Keratinocyte (primary cell): ENCODE measurements around the gene TXNL4B.

Experiments used
- CTCF ChIP-seq, 3 experiments: IDR thresholded peaks in 1 of 3; conservative IDR thresholded peaks in 1 of 3; optimal IDR thresholded peaks in 1 of 3; 2 replicates in 2 of 3; 3 replicates in 1 of 3; pipeline versions ENCODE3 to v1.5.1; 2011; ENCODE audit warnings: low read length in 3 of 3, mild to moderate bottlenecking in 3 of 3, moderate library complexity in 2 of 3, control low read depth in 1 of 3, inconsistent platforms in 1 of 3; ENCODE audit not compliant: insufficient read depth in 2 of 3; ENCODE audit errors: extremely low read depth in 1 of 3
- EZH2 ChIP-seq: IDR thresholded peaks from one replicate; pipeline ENCODE4 v1.6.1; 2012; ENCODE audit warnings: inconsistent platforms, mild to moderate bottlenecking, low read length, moderate library complexity

DNA sequence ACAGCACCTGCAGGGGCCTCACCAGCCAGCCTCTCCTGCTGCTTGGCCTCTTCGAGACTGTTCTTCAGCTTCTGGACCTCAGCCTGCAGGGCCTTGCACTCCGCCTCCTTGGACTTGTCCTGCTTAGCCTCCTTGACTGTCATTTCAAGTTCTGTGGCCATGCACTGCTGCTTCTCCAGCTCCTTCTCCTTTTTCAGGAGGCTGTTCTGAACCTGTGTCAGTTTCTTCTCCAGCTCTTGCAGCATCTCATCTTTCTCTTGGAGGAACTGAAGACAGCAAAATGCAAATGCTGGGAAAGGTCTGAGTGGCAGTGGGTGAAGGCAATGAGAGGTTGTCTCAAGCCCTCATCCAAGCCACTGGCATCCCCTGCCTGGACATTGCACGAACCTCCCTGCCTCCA, 39.3 kb upstream of the TXNL4B start:
- TF ChIP-seq CTCF (optimal IDR thresholded peaks at IDR 0.05 in 1 of 3, IDR thresholded peaks at IDR 0.05 in 1 of 3, conservative IDR thresholded peaks at IDR 0.05 in 1 of 3; ENCODE audit: extremely low read depth in 1 of 3, insufficient read depth in 2 of 3, low read length in 3 of 3) (no peak), EZH2 (no peak)
